Smooth muscle cell of the brain vasculature (primary cell): ENCODE results near the gene MAX.

Source experiments
- DNase-seq: peaks from one replicate; pipeline ENCODE4 v3.0.0-alpha.2; 2012; ENCODE audit warnings: low read depth, low spot score

The MAX gene

GRCh38 chr14:65073605-65074201 is 28.6 kb downstream of the MAX start:
- no peak for DNase-seq

DNA sequence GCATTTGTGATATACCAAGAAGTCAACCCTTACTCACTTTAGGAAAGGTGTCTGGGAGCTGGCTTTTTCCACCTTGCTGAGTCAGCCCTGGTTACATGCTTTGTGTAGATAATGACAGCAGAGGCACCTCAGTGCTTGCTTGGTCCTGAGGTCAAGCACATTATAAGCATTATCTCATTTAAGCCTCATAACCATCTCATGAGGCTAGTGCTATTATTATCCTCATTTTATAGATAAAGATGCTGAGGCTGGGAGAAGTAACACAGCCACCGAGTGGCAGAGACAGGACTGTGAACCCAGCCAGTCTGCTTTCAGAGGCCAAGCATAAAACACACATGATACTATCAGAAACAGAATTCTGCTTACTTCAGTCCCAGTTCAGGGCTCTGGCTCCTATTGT is 29.4 kb downstream of the MAX start:
- no peak for DNase-seq

DNA sequence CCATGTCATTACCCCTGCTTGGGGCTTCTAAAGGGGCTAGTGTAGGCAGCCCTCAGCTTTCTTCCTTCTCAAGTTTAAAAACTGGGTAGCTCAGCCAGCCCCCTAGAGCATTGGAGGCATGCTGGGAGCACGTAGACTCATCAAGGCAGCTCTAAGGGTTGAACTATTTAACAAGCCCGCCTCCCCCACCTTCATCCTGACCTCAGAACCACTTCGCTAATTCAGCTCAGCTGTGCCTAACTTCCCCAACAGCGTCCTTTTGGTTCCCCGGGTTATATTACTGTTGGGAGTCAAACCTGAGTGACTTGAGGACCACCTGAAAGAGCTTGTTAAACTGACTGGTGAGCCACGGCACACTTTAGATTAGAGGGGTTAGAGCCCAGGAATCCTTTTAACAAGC is 30.1 kb downstream of the MAX start:
- DNase-seq, result no peak

DNA sequence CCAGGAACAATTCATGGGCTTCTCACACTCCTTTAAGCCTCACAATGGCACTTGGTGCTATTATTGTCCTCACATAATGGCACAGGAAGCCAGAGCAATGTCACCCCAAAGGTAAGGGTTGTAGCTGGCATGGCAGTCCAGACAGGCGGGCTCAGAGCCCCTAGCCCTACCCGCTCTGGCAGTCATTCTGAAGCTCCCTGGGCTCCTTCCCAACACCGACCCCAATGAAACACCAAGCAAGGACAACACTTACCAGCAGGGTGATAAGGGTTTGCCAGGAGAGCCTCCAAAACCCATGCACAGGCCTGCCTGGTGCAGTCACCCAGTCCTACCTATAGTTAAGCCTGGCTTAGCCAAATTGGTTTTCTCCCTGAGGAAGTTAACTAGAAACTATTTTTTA is 30.8 kb downstream of the MAX start:
- DNase-seq, result no peak

DNA sequence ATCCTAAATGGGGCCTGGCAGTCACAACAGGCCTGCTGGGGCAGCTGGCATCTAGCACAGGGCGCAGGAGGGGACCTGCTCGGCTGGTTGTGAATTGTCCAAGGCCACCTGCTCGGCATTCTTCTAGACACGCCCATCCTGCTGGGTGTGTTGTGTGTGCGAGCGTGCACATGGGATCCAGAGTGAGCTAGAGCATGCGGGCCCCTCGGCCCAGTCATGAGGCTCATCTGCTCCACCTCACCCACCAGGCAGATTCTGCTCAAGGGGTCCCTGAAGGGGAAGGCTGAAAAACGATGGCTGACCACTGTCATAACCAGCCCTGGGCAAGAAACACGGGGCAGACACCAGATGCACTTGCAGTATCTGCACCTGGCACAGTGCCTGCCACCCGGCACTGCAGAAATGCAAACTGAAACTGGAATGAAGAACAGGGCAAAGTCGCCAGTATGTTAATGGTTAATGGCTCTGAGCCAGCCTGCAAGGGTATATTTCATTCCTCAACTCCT is 31.8 kb downstream of the MAX start:
- no peak for DNase-seq

GRCh38 chr14:65069874-65070413 is 32.4 kb downstream of the MAX start:
- DNase-seq, result no peak

GRCh38 chr14:65065719-65066118 is 36.6 kb downstream of the MAX start:
- DNase-seq, result no peak

- no peak for DNase-seq
Observed at GRCh38 chr14:65062096-65063075, 39.9 kb downstream of the MAX start.

DNA sequence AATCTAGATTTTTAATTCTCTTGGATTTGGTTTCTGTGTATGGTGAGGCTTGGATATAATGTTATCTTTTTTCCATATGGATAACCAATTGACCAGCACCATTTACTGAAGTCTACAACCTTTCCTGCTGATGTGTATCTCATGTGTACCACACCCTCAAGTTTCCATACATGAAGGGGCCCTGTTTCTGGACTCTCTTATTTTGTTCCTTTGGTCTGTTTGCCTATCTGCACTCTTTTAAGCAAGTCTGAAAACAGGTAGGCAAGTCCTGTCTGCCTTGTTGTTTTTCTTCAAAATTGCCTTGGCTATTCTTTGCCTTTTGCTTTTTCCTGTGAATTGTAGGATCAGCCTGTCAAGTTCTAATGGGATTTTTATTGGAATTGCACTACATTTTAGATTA is 44.6 kb downstream of the MAX start:
- no peak for DNase-seq

DNA sequence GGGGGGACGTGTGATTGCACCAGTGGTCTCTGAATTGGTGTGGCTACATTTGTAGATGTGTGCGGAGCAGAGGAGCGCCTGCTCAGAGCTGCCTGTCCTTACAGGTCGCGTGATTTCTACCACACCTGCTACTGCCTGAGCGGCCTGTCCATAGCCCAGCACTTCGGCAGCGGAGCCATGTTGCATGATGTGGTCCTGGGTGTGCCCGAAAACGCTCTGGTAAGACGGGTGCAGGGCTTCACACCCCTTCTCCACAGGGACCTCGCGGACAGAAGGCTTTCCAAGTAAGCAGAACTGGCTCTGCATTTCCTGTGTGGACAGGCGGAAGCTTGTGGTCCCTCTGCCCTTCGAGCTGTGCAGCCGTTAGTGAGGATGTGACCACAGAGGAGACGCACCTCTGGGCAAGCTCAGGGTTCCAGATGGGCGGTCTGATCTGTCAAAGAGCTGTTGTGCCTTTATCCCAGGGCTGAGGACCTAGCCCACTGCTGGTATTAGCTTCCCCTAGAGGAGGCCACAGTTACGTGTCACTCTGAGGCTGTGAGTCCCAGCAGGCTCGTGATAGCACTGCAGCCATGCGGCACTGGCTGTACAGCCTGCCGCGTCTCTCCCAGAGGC is 47.7 kb downstream of the MAX start:
- no peak for DNase-seq

- no peak for DNase-seq
Observed at GRCh38 chr14:65053466-65053865, 48.9 kb downstream of the MAX start.

GRCh38 chr14:65052832-65053231 is 49.5 kb downstream of the MAX start:
- no peak for DNase-seq

DNA sequence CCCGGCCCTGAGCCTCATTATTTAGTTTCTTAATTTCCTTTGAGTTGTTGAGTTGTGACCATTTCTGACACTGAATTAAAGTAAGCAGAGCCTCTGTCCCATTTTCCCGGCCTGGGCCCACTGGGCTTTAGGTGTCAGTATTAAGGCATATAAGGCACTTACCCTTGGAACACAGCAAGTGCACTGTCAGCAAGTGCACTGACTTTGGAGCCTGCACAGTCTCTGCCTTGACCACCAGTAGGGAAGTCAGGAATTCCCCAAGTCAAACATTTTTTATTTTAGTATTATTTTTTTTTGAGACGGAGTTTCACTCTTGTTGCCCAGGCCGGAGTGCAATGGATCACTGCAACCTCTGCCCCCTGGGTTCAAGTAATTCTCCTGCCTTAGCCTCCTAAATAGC is 56.6 kb downstream of the MAX start:
- no peak for DNase-seq

- DNase-seq, result no peak
Observed at GRCh38 chr14:65045006-65045405, 57.3 kb downstream of the MAX start.

DNA sequence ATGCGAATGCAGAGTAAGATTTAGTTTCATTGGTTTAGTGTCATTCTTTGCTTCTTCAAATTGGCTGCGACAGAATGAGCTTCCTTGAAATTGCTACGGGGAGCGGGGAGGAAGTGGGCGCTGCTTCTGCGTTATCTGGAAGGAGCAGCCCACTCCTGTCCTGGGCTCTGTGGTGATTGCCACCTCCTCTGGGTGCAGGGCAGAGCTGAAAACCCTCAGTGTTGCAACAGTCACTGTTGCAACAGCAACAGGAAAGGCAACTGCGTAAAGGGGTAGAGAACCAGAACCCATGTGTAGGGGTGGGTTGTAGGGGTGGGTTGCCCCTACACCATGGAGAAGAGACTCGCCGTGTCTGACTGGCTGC is 57.7 kb downstream of the MAX start:
- DNase-seq, result no peak

GRCh38 chr14:65043893-65044595 is 58.3 kb downstream of the MAX start:
- no peak for DNase-seq

- no peak for DNase-seq
Observed at GRCh38 chr14:65042731-65043372, 59.5 kb downstream of the MAX start.

DNA sequence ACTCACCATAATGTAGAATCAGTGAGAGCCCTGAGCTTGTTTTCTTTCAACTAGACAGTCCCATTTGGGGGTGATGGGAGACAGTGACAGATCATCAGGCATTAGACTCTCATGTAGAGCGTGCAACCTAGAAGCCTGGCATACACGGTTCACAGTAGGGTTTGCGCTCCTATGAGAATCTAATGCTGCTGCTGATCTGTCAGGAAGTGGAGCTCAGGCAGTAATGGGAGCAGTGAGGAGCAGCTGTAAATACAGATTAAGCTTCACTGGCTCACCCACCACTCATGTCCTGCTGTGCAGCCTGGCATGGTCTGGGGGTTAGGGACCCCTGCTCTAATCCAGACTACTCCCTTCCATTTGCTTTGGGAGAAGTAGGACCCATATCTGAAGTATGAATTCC is 60.0 kb downstream of the MAX start:
- DNase-seq, result no peak

GRCh38 chr14:65041434-65041915 is 60.8 kb downstream of the MAX start:
- DNase-seq, result no peak

GRCh38 chr14:65040666-65041433 is 61.5 kb downstream of the MAX start:
- no peak for DNase-seq
